Osteoblast (primary cell): Measurements from ENCODE around the gene SZT2. TPM values are rescaled to one million over a fixed set of nuclear protein-coding genes. Genes with fewer than 3 reads are reported as not detected.

Source experiments
- DNase-seq: peaks from one replicate; pipeline ENCODE4 v3.0.0; 2011; ENCODE audit warnings: low spot score, mixed read lengths; ENCODE audit not compliant: insufficient read length; ENCODE audit errors: missing footprints
- H2AFZ ChIP-seq: 2 replicates; pipeline ENCODE4 v1.6.0; 2011; ENCODE audit warnings: mild to moderate bottlenecking, low read length
- H3K27ac ChIP-seq: 2 replicates; pipeline ENCODE4 v1.5.1; 2011; ENCODE audit warnings: mild to moderate bottlenecking, low read depth, low read length, moderate library complexity
- H3K27me3 ChIP-seq: 2 replicates; pipeline ENCODE4 v1.6.0; 2012; ENCODE audit warnings: mild to moderate bottlenecking, control low read depth, inconsistent platforms, low read length, moderate library complexity; ENCODE audit not compliant: insufficient read depth
- H3K36me3 ChIP-seq: 2 replicates; pipeline ENCODE4 v1.5.1; 2011; ENCODE audit warnings: mild to moderate bottlenecking, low read length, control low read depth, moderate library complexity; ENCODE audit not compliant: insufficient read depth
- H3K4me1 ChIP-seq: 2 replicates; pipeline ENCODE4 v1.5.1; 2011; ENCODE audit warnings: mild to moderate bottlenecking, low read length, control low read depth, moderate library complexity; ENCODE audit not compliant: insufficient read depth
- H3K4me2 ChIP-seq: 2 replicates; pipeline ENCODE4 v1.6.0; 2011; ENCODE audit warnings: mild to moderate bottlenecking, low read length; ENCODE audit not compliant: insufficient read depth
- H3K4me3 ChIP-seq: fragments of 200-600 bp; sonication (generic); 3 replicates; pipeline ENCODE4 v1.5.1; 2012; ENCODE audit warnings: mild to moderate bottlenecking, low read length, inconsistent platforms; ENCODE audit not compliant: insufficient read depth
- H3K79me2 ChIP-seq: 2 replicates; pipeline ENCODE4 v1.6.0; 2012; ENCODE audit warnings: mild to moderate bottlenecking, low read length, control low read depth, inconsistent platforms; ENCODE audit not compliant: insufficient read depth
- H3K9me3 ChIP-seq: 2 replicates; pipeline ENCODE4 v1.5.1; 2011; ENCODE audit warnings: low read depth, low read length, control low read depth
- H4K20me1 ChIP-seq: 2 replicates; pipeline ENCODE4 v1.6.0; 2012; ENCODE audit warnings: mild to moderate bottlenecking, low read length, control low read depth; ENCODE audit not compliant: insufficient read depth
- total RNA-seq: library from RNA; depleted of rRNA; stranded (reverse); fragments of >200 nt; gene quantifications from 2 replicates; pipeline ENCODE4 v1.2.3, GENCODE V29; 2012
- TF ChIP-seq, protein P1 (sequence below): IDR thresholded peaks from 2 replicates; pipeline ENCODE4 v1.5.1; 2011; ENCODE audit warnings: mild to moderate bottlenecking, low read depth, low read length, moderate library complexity; ENCODE audit errors: extremely low read depth

SZT2 gene
- 41.0 and 42.0 TPM in 2 replicates for total RNA-seq

- Histone ChIP-seq H3K36me3 (peaks cover 33% of the 10 kb centered on the region), H2AFZ (peak within 1 kb of the TSS; percentile 98), H3K27ac (peak within 1 kb of the TSS; percentile 89), H3K4me1 (peaks cover 21% of the 10 kb centered on the region), H3K9me3 (no peaks in the 10 kb centered on the region), H3K4me2 (peak within 1 kb of the TSS; percentile 97), H3K27me3 (no peaks in the 10 kb centered on the region), H3K79me2 (peaks cover 80% of the 10 kb centered on the region), H3K4me3 (peak within 1 kb of the TSS; percentile 95), H4K20me1 (peaks cover 32% of the 10 kb centered on the region)
- DNase-seq: peak; percentile 97
- TF ChIP-seq, protein P1, sequence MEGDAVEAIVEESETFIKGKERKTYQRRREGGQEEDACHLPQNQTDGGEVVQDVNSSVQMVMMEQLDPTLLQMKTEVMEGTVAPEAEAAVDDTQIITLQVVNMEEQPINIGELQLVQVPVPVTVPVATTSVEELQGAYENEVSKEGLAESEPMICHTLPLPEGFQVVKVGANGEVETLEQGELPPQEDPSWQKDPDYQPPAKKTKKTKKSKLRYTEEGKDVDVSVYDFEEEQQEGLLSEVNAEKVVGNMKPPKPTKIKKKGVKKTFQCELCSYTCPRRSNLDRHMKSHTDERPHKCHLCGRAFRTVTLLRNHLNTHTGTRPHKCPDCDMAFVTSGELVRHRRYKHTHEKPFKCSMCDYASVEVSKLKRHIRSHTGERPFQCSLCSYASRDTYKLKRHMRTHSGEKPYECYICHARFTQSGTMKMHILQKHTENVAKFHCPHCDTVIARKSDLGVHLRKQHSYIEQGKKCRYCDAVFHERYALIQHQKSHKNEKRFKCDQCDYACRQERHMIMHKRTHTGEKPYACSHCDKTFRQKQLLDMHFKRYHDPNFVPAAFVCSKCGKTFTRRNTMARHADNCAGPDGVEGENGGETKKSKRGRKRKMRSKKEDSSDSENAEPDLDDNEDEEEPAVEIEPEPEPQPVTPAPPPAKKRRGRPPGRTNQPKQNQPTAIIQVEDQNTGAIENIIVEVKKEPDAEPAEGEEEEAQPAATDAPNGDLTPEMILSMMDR: no peak
These were observed at the start of gene SZT2, which contains the start of gene MED8 for GRCh38 chr1:43389326-43390313. TSS of gene SZT2 (plus strand) at chr1:43389899. CDS start at chr1:43389969, 70 bp downstream. TSS of gene MED8 (minus strand) at chr1:43389800. CDS start at chr1:43389764, 36 bp downstream.

DNA sequence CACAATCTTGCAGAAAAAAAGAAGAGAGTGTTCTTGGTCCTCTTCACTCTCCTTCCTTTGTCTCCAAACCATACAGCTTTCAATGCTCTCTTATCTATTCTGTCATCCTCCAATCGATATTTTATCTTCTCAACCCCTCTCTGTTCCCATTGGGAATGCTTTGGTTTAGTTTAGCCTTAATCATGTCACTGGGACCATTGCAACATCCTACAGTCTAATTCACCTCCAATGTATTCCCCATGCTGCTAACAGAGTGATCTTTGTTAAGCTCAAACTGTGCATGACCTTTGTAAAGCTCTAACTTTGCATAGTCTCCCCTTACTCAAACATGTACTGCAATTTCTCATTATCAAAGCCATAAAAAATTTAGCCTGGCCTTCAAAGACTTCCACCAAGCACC is 49.1 kb upstream of the SZT2 start:
- Histone ChIP-seq H3K27ac (no peak overlapping the region), H3K9me3 (no peaks in the 10 kb centered on the region), H3K36me3 (no peaks in the 10 kb centered on the region), H3K4me3 (no peak overlapping the region), H3K4me1 (no peaks in the 10 kb centered on the region), H3K79me2 (no peaks in the 10 kb centered on the region), H3K4me2 (no peak overlapping the region), H2AFZ (no peak overlapping the region), H3K27me3 (peaks cover 18% of the 10 kb centered on the region), H4K20me1 (no peaks in the 10 kb centered on the region)
- no peak for DNase-seq
- TF ChIP-seq, protein P1: no peak

GRCh38 chr1:43344267-43344850 is 45.3 kb upstream of the SZT2 start:
- no peak overlapping the region for H3K4me3 ChIP-seq
- no peaks in the 10 kb centered on the region for H3K9me3 ChIP-seq
- H3K27ac ChIP-seq: no peak overlapping the region
- H2AFZ ChIP-seq: no peak overlapping the region
- no peaks in the 10 kb centered on the region for H3K36me3 ChIP-seq
- H3K4me2 ChIP-seq: no peak overlapping the region
- no peaks in the 10 kb centered on the region for H4K20me1 ChIP-seq
- H3K4me1 ChIP-seq: peaks cover 4% of the 10 kb centered on the region
- TF ChIP-seq, protein P1: no peak
- H3K79me2 ChIP-seq: no peaks in the 10 kb centered on the region
- no peak for DNase-seq
- peaks cover 31% of the 10 kb centered on the region for H3K27me3 ChIP-seq

- TF ChIP-seq, protein P1: no peak
- no peak overlapping the region for H2AFZ ChIP-seq
- no peak overlapping the region for H3K4me2 ChIP-seq
- H3K27ac ChIP-seq: no peak overlapping the region
- H3K27me3 ChIP-seq: peaks cover 23% of the 10 kb centered on the region
- no peak overlapping the region for H3K4me3 ChIP-seq
- H3K9me3 ChIP-seq: no peaks in the 10 kb centered on the region
- H4K20me1 ChIP-seq: no peaks in the 10 kb centered on the region
- H3K79me2 ChIP-seq: no peaks in the 10 kb centered on the region
- no peaks in the 10 kb centered on the region for H3K36me3 ChIP-seq
- no peak for DNase-seq
- peaks cover 12% of the 10 kb centered on the region for H3K4me1 ChIP-seq
These were observed 44.6 kb upstream of the SZT2 start for GRCh38 chr1:43345120-43345519.
